Loucy (cell line): Measurements from ENCODE around the gene B3GLCT.

ENCODE experiments used
- EZH2phosphoT487 ChIP-seq: fragments of 200-600 bp; IDR thresholded peaks from 2 replicates; pipeline ENCODE4 v1.6.1; 2018; ENCODE audit warnings: antibody characterized with exemption, mild to moderate bottlenecking, moderate library complexity, borderline replicate concordance
- TF ChIP-seq, protein P1 (sequence below): fragments of 200-600 bp; sonication (generic); conservative IDR thresholded peaks from 2 replicates; pipeline ENCODE4 v1.5.1; 2014; ENCODE audit warnings: mild to moderate bottlenecking, antibody characterized with exemption, low read length

DNA sequence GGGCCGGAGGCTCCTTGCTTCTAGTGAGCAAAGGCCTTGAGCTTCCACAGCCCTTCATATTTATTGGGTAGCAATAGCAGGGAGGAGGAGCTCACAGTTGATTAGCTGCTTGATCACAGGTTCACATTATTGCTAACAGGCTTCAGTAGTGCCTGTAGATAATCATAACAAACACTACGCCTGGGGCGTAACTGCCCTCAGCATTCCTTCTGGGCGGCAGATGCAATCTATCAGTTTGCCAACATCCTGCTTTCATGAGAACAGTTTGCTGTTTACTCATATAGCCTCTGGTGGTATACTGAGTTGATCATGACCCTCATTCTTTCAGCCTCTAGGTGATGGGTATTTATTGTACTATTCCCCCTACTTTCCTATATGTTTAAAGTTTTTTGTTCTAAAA lies 149.4 kb downstream of the B3GLCT start:
- TF ChIP-seq, protein P1, sequence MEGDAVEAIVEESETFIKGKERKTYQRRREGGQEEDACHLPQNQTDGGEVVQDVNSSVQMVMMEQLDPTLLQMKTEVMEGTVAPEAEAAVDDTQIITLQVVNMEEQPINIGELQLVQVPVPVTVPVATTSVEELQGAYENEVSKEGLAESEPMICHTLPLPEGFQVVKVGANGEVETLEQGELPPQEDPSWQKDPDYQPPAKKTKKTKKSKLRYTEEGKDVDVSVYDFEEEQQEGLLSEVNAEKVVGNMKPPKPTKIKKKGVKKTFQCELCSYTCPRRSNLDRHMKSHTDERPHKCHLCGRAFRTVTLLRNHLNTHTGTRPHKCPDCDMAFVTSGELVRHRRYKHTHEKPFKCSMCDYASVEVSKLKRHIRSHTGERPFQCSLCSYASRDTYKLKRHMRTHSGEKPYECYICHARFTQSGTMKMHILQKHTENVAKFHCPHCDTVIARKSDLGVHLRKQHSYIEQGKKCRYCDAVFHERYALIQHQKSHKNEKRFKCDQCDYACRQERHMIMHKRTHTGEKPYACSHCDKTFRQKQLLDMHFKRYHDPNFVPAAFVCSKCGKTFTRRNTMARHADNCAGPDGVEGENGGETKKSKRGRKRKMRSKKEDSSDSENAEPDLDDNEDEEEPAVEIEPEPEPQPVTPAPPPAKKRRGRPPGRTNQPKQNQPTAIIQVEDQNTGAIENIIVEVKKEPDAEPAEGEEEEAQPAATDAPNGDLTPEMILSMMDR: no peak
- no peak for TF ChIP-seq EZH2phosphoT487
